Smooth muscle cell (in vitro differentiated cells): Measurements from ENCODE around the gene C2orf69. TPM values are rescaled to one million over a fixed set of nuclear protein-coding genes. Genes with fewer than 3 reads are reported as not detected.

Experiments used
- DNase-seq: peaks from one replicate; lab custom pipeline; 2025; ENCODE audit not compliant: unreplicated experiment; lab: John Stamatoyannopoulos, UW
- H2AFZ ChIP-seq: fragments of 200-600 bp; sonication (generic); 2 replicates; pipeline ENCODE4 v1.6.0; 2016; ENCODE audit warnings: antibody characterized with exemption, low read depth, mild to moderate bottlenecking
- H3F3A ChIP-seq: fragments of 200-600 bp; sonication (generic); 2 replicates; pipeline ENCODE4 v1.6.0; 2017; ENCODE audit warnings: antibody characterized with exemption, low read depth
- H3K27ac ChIP-seq: fragments of 200-600 bp; sonication (generic); 2 replicates; pipeline ENCODE4 v1.5.1; 2016; ENCODE audit warnings: low read depth, mild to moderate bottlenecking
- H3K27me3 ChIP-seq: fragments of 200-600 bp; sonication (generic); 2 replicates; pipeline ENCODE4 v1.6.1; 2016; ENCODE audit warnings: low read depth, mild to moderate bottlenecking
- H3K36me3 ChIP-seq: fragments of 200-600 bp; sonication (generic); 2 replicates; pipeline ENCODE4 v1.5.1; 2016; ENCODE audit warnings: low read depth
- H3K4me1 ChIP-seq: fragments of 200-600 bp; sonication (generic); 2 replicates; pipeline ENCODE4 v1.5.1; 2016; ENCODE audit warnings: low read depth
- H3K4me2 ChIP-seq: fragments of 200-600 bp; sonication (generic); 2 replicates; pipeline ENCODE4 v1.6.0; 2016; ENCODE audit warnings: mild to moderate bottlenecking
- H3K4me3 ChIP-seq: fragments of 200-600 bp; sonication (generic); 2 replicates; pipeline ENCODE4 v1.5.1; 2016; ENCODE audit warnings: mild to moderate bottlenecking
- H3K79me2 ChIP-seq: fragments of 200-600 bp; sonication (generic); 2 replicates; pipeline ENCODE4 v1.6.0; 2016; ENCODE audit warnings: low read depth, mild to moderate bottlenecking
- H3K9ac ChIP-seq: fragments of 200-600 bp; sonication (generic); 2 replicates; pipeline ENCODE4 v1.6.0; 2016; ENCODE audit warnings: low read depth
- H3K9me3 ChIP-seq: fragments of 200-600 bp; sonication (generic); replicated peaks from 2 replicates; pipeline ENCODE4 v1.5.1; 2016; ENCODE audit warnings: low read depth
- H4K20me1 ChIP-seq: fragments of 200-600 bp; sonication (generic); 2 replicates; pipeline ENCODE4 v1.6.0; 2016; ENCODE audit warnings: low read depth
- WGBS: methylation state at CpG from one replicate; pipeline ENCODE4 v1.1.7; 2016; ENCODE audit warnings: low lambda C conversion rate; 5-methylcytosine and 5-hydroxymethylcytosine counted together
- polyA plus RNA-seq: library from polyadenylated mRNA; unstranded; fragments of >200 nt; fragmentation: Nextera tagmentation; extraction: Ambion mirVana; gene quantifications from 2 replicates; pipeline ENCODE4 v1.2.1, GENCODE V29; 2016
- total RNA-seq: library from RNA; depleted of rRNA; stranded (reverse); fragments of >200 nt; gene quantifications from 2 replicates; pipeline ENCODE4 v1.2.3, GENCODE V29; 2014
- TF ChIP-seq, protein P1 (sequence below): fragments of 200-600 bp; sonication (generic); IDR thresholded peaks from 2 replicates; pipeline ENCODE4 v1.5.1; 2017; ENCODE audit warnings: borderline replicate concordance, mild to moderate bottlenecking, antibody characterized with exemption; ENCODE audit not compliant: insufficient read depth, poor library complexity, severe bottlenecking

Gene C2orf69
- total and polyA plus RNA-seq, 2 experiments from 2014 or later, result 7.7 to 10.1 TPM

DNA sequence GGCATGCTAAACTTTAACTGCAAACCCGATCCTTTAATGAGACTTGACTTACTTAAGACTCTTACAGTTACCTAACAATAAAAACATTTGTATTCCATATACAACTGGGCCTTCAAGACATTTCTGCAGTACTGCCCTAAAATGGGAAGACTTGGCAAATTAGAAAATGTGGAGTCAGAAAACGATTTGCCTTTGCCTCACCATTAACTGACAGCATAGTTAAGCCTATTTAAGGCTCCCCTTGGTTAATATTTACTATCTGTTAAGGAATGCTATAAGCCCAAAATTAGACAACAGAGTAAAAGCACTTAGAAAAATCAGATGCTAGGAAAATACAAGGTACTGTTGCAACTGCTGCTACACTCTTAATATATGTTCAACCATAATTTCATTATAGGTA lies 25.5 kb downstream of the C2orf69 start:
- no peaks in the 10 kb centered on the region for H3K27me3 ChIP-seq
- H2AFZ ChIP-seq, result no peak overlapping the region
- H3K9me3 ChIP-seq, result no peaks in the 10 kb centered on the region
- peaks cover 17% of the 10 kb centered on the region for H3K36me3 ChIP-seq
- 92% methylated on average over 2 of the region's 2 CpGs for WGBS
- no peak overlapping the region for H3K27ac ChIP-seq
- no peak overlapping the region for H3K4me3 ChIP-seq
- peaks cover 4% of the 10 kb centered on the region for H3K4me1 ChIP-seq
- peaks cover 5% of the 10 kb centered on the region for H3F3A ChIP-seq
- no peak overlapping the region for H3K4me2 ChIP-seq
- H4K20me1 ChIP-seq, result peaks cover 20% of the 10 kb centered on the region
- DNase-seq, result no peak
- peaks cover 4% of the 10 kb centered on the region for H3K79me2 ChIP-seq
- no peak overlapping the region for H3K9ac ChIP-seq
- TF ChIP-seq, protein P1, sequence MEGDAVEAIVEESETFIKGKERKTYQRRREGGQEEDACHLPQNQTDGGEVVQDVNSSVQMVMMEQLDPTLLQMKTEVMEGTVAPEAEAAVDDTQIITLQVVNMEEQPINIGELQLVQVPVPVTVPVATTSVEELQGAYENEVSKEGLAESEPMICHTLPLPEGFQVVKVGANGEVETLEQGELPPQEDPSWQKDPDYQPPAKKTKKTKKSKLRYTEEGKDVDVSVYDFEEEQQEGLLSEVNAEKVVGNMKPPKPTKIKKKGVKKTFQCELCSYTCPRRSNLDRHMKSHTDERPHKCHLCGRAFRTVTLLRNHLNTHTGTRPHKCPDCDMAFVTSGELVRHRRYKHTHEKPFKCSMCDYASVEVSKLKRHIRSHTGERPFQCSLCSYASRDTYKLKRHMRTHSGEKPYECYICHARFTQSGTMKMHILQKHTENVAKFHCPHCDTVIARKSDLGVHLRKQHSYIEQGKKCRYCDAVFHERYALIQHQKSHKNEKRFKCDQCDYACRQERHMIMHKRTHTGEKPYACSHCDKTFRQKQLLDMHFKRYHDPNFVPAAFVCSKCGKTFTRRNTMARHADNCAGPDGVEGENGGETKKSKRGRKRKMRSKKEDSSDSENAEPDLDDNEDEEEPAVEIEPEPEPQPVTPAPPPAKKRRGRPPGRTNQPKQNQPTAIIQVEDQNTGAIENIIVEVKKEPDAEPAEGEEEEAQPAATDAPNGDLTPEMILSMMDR, result no peak

DNA sequence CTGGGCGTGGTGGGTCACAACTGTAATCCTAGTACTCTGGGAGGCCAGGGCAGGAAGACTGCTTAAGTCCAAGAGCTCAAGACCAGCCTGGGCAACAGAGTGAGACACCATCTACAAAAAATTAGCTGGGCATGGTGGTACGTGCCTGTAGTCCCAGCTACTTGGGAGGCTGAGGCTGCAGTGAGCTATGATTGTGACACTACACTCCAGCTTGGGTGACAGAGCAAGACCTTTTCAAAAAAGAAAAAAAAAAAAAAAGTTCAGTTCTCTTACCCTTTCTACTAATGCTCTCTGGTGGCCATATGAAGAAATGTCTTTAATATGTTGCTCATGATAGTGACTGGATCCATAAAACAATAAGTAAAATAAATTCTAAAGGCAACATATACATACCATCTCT lies 29.3 kb downstream of the C2orf69 start:
- Histone ChIP-seq H3K79me2 (peaks cover 4% of the 10 kb centered on the region), H3K27me3 (no peaks in the 10 kb centered on the region), H3K9me3 (no peaks in the 10 kb centered on the region), H3K4me1 (no peaks in the 10 kb centered on the region), H3F3A (no peaks in the 10 kb centered on the region), H3K4me3 (no peak overlapping the region), H3K36me3 (peaks cover 4% of the 10 kb centered on the region), H3K4me2 (no peak overlapping the region), H4K20me1 (peaks cover 17% of the 10 kb centered on the region), H3K27ac (no peak overlapping the region), H2AFZ (no peak overlapping the region), H3K9ac (no peak overlapping the region)
- no peak for DNase-seq
- TF ChIP-seq, protein P1, result peak; percentile 31
- WGBS, result 91% methylated on average over 2 of the region's 2 CpGs

GRCh38 chr2:199943373-199943772 lies 32.3 kb downstream of the C2orf69 start:
- no peak for DNase-seq
- no peak overlapping the region for H3K27ac ChIP-seq
- H3F3A ChIP-seq, result no peaks in the 10 kb centered on the region
- TF ChIP-seq, protein P1, result no peak
- H3K27me3 ChIP-seq, result no peaks in the 10 kb centered on the region
- peaks cover 2% of the 10 kb centered on the region for H3K36me3 ChIP-seq
- no peak overlapping the region for H3K9ac ChIP-seq
- peaks cover 20% of the 10 kb centered on the region for H4K20me1 ChIP-seq
- H3K4me2 ChIP-seq, result no peak overlapping the region
- WGBS, result 96% methylated on average over 4 of the region's 4 CpGs
- no peaks in the 10 kb centered on the region for H3K79me2 ChIP-seq
- no peak overlapping the region for H2AFZ ChIP-seq
- H3K9me3 ChIP-seq, result no peaks in the 10 kb centered on the region
- H3K4me1 ChIP-seq, result no peaks in the 10 kb centered on the region
- H3K4me3 ChIP-seq, result no peak overlapping the region

- WGBS, result 100% methylated on average over 1 of the region's 1 CpG
- no peak overlapping the region for H3K4me3 ChIP-seq
- H4K20me1 ChIP-seq, result peaks cover 36% of the 10 kb centered on the region
- no peaks in the 10 kb centered on the region for H3K4me1 ChIP-seq
- no peak for DNase-seq
- H3K79me2 ChIP-seq, result peaks cover 14% of the 10 kb centered on the region
- H3K27ac ChIP-seq, result no peak overlapping the region
- H3K27me3 ChIP-seq, result no peaks in the 10 kb centered on the region
- H3K9me3 ChIP-seq, result no peaks in the 10 kb centered on the region
- no peaks in the 10 kb centered on the region for H3K36me3 ChIP-seq
- no peaks in the 10 kb centered on the region for H3F3A ChIP-seq
- H3K4me2 ChIP-seq, result no peak overlapping the region
- no peak overlapping the region for H3K9ac ChIP-seq
- TF ChIP-seq, protein P1, result no peak
- no peak overlapping the region for H2AFZ ChIP-seq
Measured at GRCh38 chr2:199946196-199946595, 35.1 kb downstream of the C2orf69 start.
